Activated T-cell treated with anti-CD3 and anti-CD28 coated beads, Interleukin-2, amount 50 U/mL, for 24 hours (primary cell): ENCODE results near the gene POPDC3.
"Not testable (repeated sequence)": the region's sequence is repeated elsewhere in the genome, so short reads cannot be mapped to it uniquely, and the experiment has no call there.

Source experiments
- DNase-seq: peaks from one replicate; pipeline ENCODE4 v3.0.0-alpha.2; 2020
- H3K27ac Mint-ChIP-seq: 2 replicates; pipeline ENCODE4 v1.8.0; 2020; ENCODE audit warnings: mild to moderate bottlenecking, mixed read lengths
- H3K27me3 Mint-ChIP-seq: 2 replicates; pipeline ENCODE4 v1.8.0; 2020; ENCODE audit warnings: mixed read lengths
- H3K36me3 Mint-ChIP-seq: 2 replicates; pipeline ENCODE4 v1.8.0; 2020; ENCODE audit warnings: low read depth, mixed read lengths
- H3K4me1 Mint-ChIP-seq: 2 replicates; pipeline ENCODE4 v1.8.0; 2020; ENCODE audit warnings: low read depth, mixed read lengths
- H3K4me3 Mint-ChIP-seq: 2 replicates; pipeline ENCODE4 v1.8.0; 2020; ENCODE audit warnings: mild to moderate bottlenecking, moderate library complexity, mixed read lengths
- H3K9me3 Mint-ChIP-seq: 2 replicates; pipeline ENCODE4 v1.8.0; 2020; ENCODE audit warnings: mixed read lengths

Gene POPDC3

DNA sequence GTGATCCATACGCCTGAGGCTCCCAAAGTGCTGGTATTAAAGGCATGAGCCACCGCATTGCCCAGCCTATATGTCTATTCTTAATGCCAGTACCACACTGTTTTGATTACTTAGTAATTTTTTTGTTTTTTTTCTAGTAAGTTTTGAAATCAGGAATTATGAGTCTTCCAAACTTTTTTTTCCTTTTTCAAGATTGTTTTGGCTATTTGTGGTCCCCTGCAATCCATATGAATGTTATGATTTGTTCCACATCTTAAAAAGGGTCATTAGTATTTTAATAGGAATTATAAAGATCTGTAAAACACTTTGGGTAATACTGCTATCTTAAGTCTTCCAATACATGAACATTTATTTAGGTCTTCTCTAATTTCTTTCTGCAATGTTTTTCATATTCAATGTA lies 6.8 kb upstream of the POPDC3 start:
- H3K4me1 Mint-ChIP-seq: no peaks in the 10 kb centered on the region
- peaks cover 32% of the 10 kb centered on the region for H3K27me3 Mint-ChIP-seq
- no peak overlapping the region for H3K27ac Mint-ChIP-seq
- no peaks in the 10 kb centered on the region for H3K36me3 Mint-ChIP-seq
- no peak overlapping the region for H3K4me3 Mint-ChIP-seq
- DNase-seq: no peak
- H3K9me3 Mint-ChIP-seq: no peaks in the 10 kb centered on the region

DNA sequence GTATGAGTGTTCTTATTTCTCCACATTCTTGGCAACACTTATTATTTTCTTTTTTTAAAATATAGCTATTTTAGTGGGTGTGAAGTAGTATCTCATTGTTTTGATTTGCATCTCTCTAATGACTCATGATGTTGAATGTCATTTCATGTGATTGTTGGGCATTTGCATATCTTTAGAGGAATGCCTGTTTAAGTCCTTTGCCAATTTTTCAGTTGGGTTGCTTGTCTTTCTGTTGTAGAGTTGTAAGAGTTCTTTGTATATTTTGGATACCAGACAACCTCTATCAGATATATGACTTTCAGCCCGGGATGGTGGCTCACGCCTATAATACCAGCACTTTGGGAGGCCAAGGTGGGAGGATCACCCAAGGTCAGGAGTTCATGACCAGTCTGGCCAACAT lies 5.1 kb upstream of the POPDC3 start:
- Mint-ChIP-seq H3K9me3 (no peaks in the 10 kb centered on the region), H3K27ac (no peak overlapping the region), H3K4me3 (no peak overlapping the region), H3K27me3 (peaks cover 48% of the 10 kb centered on the region), H3K36me3 (no peaks in the 10 kb centered on the region), H3K4me1 (peaks cover 5% of the 10 kb centered on the region)
- DNase-seq: no peak

DNA sequence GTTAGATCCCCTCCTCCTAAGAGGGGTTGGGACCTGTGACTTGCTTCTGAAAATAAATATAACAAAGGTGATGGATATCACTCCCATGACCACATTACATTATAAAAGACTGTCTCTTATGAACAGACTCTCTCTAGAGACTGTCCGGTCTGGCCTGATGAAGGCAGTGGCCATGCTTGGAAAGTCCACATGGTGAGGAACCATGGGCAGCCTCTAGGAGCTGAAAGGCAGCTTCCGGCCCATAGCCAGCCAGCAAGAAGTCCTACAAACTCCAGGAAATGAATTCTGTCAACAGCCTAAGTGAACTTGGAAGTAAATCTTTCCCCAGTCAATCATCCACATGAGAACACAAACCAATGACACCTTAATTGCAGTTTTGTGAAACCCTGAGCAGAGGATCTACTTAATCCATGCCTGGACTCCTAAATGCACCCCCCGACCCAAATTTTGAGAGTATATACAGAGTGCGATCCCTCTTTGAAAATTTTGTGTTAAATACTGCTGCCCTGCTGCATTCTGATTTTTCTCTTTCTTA lies 2.2 kb upstream of the POPDC3 start:
- no peak for DNase-seq
- H3K36me3 Mint-ChIP-seq: no peaks in the 10 kb centered on the region
- no peak overlapping the region for H3K27ac Mint-ChIP-seq
- no peak overlapping the region for H3K4me3 Mint-ChIP-seq
- peaks cover 69% of the 10 kb centered on the region for H3K27me3 Mint-ChIP-seq
- no peaks in the 10 kb centered on the region for H3K9me3 Mint-ChIP-seq
- H3K4me1 Mint-ChIP-seq: peaks cover 6% of the 10 kb centered on the region

DNA sequence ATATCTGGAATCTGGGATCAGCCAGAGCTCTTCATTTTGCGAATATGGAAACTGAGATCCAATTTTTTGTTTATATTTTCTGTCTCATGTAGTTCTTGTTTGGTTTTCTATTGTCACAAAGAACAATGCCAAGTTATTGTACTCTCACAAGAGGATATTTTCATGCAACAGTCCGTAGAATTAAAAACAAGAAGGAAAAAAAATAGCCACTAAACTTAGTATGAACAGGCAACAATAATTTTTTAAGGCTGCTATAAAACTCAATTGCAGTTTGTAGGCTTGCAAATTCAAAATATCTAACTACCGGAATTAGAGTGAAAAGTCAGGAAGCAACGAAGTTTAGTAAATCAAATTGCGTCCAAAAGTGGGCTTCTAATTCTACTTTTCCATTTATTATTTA lies 1.2 kb downstream of the POPDC3 start:
- Mint-ChIP-seq H3K36me3 (no peaks in the 10 kb centered on the region), H3K27ac (no peak overlapping the region), H3K4me1 (peaks cover 6% of the 10 kb centered on the region), H3K9me3 (no peaks in the 10 kb centered on the region), H3K4me3 (no peak overlapping the region), H3K27me3 (peaks cover 72% of the 10 kb centered on the region)
- no peak for DNase-seq

DNA sequence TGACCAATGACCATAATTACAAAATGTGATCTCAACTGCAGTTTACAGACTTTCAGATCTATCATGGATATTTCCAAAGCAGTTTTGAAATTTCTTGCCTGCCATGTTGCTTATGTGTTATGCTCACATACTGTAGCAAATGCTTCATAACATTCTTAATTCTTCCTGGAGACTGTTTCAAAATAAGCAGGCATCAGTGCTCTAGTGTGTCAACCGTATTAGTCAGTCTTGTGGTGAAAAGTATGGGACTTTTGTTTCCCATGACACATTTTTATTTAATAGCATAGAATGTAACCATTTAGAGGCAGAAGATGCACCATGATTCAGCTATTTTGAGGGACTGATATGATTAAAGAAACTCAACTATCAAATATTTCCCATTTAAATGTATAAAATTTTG lies 1.7 kb downstream of the POPDC3 start:
- H3K36me3 Mint-ChIP-seq: no peaks in the 10 kb centered on the region
- H3K27ac Mint-ChIP-seq: no peak overlapping the region
- peaks cover 6% of the 10 kb centered on the region for H3K4me1 Mint-ChIP-seq
- peaks cover 73% of the 10 kb centered on the region for H3K27me3 Mint-ChIP-seq
- DNase-seq: no peak
- H3K9me3 Mint-ChIP-seq: no peaks in the 10 kb centered on the region
- H3K4me3 Mint-ChIP-seq: no peak overlapping the region

DNA sequence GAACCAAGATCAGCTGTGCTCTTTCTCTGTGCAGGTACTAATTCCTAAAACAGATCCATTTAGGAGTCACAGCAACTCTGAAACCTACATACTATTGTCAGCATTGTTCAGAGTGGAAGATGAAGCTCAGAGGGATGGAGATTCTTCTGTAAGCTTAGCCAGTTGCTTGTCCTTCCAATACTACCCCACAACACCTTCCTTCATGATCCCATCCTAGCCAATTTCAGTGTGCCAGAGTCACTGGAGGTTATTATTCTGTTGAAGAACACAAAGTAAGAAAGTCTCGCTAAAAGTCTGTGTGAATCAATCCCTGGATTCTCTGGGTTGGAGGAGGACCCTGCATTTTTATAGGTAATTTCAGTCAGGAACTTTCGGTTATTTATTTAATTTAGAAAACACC lies 2.3 kb downstream of the POPDC3 start:
- Mint-ChIP-seq H3K27me3 (peaks cover 69% of the 10 kb centered on the region), H3K4me3 (no peak overlapping the region)

DNA sequence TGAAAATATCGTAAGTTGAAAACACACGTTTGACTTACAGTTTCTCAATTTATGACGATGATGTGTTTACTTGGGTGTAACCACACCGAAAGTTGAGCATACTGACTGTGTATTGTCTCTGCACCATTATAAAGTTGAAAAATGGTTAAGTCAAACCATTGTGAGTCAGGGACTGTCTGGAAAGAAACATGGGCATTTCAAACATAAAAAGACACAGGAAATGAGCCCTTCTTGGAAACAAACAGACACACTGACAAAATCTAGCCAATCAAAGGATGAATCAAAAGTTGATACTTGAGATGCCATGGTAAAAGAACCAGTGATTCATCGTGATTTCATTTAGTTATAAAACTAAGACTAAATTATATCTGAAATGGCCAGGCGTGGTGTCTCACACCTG lies 5.3 kb downstream of the POPDC3 start:
- H3K36me3 Mint-ChIP-seq: no peaks in the 10 kb centered on the region
- H3K9me3 Mint-ChIP-seq: no peaks in the 10 kb centered on the region
- DNase-seq: no peak
- no peak overlapping the region for H3K4me3 Mint-ChIP-seq
- peaks cover 62% of the 10 kb centered on the region for H3K27me3 Mint-ChIP-seq
- no peak overlapping the region for H3K27ac Mint-ChIP-seq
- peaks cover 2% of the 10 kb centered on the region for H3K4me1 Mint-ChIP-seq

More for the DNA sequence above, 2.3 kb downstream of the POPDC3 start:
- H3K9me3 Mint-ChIP-seq: no peaks in the 10 kb centered on the region
- H3K36me3 Mint-ChIP-seq: no peaks in the 10 kb centered on the region
- no peak for DNase-seq
- no peak overlapping the region for H3K27ac Mint-ChIP-seq
- peaks cover 6% of the 10 kb centered on the region for H3K4me1 Mint-ChIP-seq

DNA sequence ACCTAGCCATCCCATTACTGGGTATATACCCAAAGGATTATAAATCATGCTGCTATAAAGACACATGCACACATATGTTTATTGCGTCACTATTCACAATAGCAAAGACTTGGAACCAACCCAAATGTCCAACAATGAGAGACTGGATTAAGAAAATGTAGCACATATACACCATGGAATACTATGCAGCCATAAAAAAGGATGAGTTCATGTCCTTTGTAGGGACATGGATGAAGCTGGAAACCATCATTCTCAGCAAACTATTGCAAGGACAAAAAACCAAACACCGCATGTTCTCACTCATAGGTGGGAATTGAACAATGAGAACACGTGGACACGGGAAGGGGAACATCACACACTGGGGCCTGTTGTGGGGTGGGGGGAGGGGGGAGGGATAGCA lies 7.3 kb downstream of the POPDC3 start:
- not testable (repeated sequence) for H3K4me1 Mint-ChIP-seq, H3K27ac Mint-ChIP-seq, H3K36me3 Mint-ChIP-seq, H3K4me3 Mint-ChIP-seq, DNase-seq, H3K9me3 Mint-ChIP-seq
- peaks cover 57% of the 10 kb centered on the region for H3K27me3 Mint-ChIP-seq

DNA sequence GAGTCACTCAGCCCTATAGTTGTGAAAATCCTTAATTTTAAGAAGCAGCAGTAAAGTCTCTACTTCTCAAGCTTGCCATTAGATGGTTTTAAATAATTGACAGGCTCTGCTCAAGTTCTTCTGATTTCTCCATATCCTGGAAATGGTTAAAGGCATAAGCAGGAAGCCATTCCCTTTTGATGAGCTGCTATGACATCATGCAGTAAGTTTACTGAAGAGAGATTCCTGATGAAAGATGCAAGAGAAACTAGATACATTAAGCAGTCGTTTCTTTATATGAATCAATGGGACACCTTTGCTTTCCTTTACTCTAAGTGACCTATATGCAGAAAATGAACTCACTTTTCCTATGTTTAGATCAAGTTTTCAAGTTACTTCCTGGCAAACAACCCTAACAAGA lies 9.8 kb downstream of the POPDC3 start:
- no peaks in the 10 kb centered on the region for H3K4me1 Mint-ChIP-seq
- H3K27ac Mint-ChIP-seq: no peak overlapping the region
- peaks cover 66% of the 10 kb centered on the region for H3K27me3 Mint-ChIP-seq
- H3K4me3 Mint-ChIP-seq: no peak overlapping the region
- H3K36me3 Mint-ChIP-seq: no peaks in the 10 kb centered on the region
- H3K9me3 Mint-ChIP-seq: no peaks in the 10 kb centered on the region
- DNase-seq: no peak

DNA sequence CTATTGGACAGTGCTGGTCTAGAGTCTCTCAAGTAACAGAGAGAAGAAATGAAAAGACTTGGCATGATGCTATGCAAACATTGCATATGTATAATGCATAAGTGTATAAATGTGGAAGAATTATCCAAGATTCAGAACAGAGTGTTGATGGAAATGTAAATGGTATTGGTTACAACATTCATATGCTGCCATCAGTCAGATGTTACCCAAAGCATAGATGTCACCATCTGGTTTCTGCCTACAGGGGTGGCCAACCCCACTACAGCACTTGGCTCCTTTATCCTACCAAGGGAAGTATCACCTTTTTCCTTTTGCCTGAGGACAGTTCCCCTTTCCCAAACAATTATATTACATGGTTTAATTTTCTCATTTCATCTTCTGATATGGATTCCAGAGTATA lies 11.9 kb downstream of the POPDC3 start:
- Mint-ChIP-seq H3K27me3 (peaks cover 60% of the 10 kb centered on the region), H3K4me1 (no peaks in the 10 kb centered on the region), H3K36me3 (no peaks in the 10 kb centered on the region), H3K27ac (no peak overlapping the region), H3K4me3 (no peak overlapping the region), H3K9me3 (no peaks in the 10 kb centered on the region)
- DNase-seq: no peak

DNA sequence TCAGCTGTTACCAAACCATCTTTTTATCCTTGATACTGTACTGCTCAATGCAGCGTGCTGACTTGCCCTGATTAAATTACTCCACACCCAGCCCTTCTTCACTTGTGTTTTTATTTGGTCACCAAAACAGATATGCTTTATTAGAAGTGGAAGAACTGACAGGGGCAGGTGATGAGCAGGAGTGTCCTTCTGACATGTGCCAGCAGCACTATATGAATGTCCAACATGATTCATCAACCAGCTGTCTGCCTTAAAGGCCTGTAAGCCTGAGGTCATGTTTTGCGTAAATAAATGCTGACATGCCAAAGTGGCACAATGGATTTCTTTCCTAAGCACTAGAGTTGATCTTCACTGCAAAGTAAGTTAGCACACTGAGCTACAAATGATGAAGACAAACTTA lies 15.4 kb downstream of the POPDC3 start:
- no peaks in the 10 kb centered on the region for H3K36me3 Mint-ChIP-seq
- no peak overlapping the region for H3K27ac Mint-ChIP-seq
- no peaks in the 10 kb centered on the region for H3K9me3 Mint-ChIP-seq
- H3K4me3 Mint-ChIP-seq: no peak overlapping the region
- peaks cover 57% of the 10 kb centered on the region for H3K27me3 Mint-ChIP-seq
- no peak for DNase-seq
- no peaks in the 10 kb centered on the region for H3K4me1 Mint-ChIP-seq

DNA sequence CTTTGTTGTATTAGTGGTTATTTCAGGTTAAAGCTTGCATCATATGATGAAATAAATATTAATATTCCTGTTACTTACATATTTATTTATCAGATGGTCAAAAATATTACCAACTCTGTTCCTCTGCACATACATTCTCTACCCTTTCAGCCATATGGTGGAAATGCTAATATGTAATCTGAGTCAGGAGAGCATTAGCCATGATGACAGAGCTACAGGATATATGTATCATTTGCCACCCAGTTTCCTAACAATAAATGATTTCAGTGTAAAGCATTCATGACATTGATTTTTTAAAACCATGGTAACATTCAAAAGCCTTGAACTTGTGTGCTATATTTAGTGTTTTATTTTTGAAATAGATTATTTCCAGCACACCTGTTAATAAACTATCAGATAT lies 16.6 kb downstream of the POPDC3 start:
- Mint-ChIP-seq H3K9me3 (no peaks in the 10 kb centered on the region), H3K4me1 (no peaks in the 10 kb centered on the region), H3K27ac (no peak overlapping the region), H3K36me3 (no peaks in the 10 kb centered on the region), H3K27me3 (peaks cover 52% of the 10 kb centered on the region), H3K4me3 (no peak overlapping the region)
- no peak for DNase-seq

DNA sequence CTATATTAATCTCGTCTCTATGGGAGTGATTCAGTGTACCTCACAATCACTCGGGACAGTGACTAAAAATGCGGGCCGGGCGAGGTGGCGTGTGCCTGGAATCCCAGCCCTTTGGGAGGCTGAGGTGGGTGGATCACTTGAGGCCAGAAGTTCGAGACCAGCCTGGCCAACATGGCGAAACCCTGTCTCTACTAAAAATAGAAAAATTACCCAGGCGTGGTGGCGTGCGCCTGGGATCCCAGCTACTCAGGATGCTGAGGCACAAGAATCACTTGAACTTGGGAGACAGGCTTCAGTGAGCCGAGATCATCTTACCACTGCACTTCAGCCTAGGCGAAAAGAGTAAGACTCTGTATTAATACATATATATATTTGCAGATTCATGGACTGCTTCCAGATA lies 17.4 kb downstream of the POPDC3 start:
- no peaks in the 10 kb centered on the region for H3K36me3 Mint-ChIP-seq
- peaks cover 50% of the 10 kb centered on the region for H3K27me3 Mint-ChIP-seq
- H3K9me3 Mint-ChIP-seq: no peaks in the 10 kb centered on the region
- no peaks in the 10 kb centered on the region for H3K4me1 Mint-ChIP-seq
- no peak overlapping the region for H3K27ac Mint-ChIP-seq
- H3K4me3 Mint-ChIP-seq: no peak overlapping the region
- no peak for DNase-seq

DNA sequence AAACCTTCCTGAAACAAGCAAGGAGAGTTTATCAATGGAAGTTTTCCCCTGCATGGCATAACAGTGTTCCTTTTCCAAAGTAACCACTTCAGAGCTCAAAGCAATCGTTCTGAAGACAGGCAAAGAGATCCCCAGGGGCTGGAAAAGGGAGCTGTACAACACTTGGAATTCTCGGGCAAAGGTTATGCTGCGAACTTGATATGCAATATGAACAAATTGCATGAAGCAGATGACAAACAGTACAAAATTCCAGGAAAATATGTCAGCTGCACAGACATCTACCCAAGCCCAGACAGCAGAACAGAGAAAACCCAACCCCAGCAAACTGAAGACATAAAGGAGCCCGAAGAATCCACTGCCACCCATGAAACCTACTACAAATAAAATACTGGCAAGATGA lies 18.4 kb downstream of the POPDC3 start:
- no peak for DNase-seq
- Mint-ChIP-seq H3K36me3 (no peaks in the 10 kb centered on the region), H3K27ac (no peak overlapping the region), H3K27me3 (peaks cover 43% of the 10 kb centered on the region), H3K9me3 (no peaks in the 10 kb centered on the region), H3K4me1 (no peaks in the 10 kb centered on the region), H3K4me3 (no peak overlapping the region)

DNA sequence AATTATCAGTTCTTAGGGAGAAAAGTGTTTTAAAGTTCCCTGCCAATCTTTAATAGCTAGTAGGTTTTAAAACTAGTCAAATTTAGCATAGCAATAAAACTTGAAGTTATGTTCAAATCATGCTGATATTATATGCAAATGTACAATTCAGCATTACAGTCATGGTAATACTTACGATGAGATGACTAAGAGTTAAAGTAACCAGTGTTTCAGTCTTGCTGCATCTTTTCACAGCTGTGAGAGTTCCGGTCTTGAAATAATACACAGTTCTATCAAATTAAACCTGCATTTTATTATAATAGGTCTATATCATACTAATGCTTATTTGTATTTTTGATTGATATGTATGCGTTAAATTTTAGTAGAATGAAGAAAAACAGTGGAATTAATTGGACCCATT lies 26.1 kb downstream of the POPDC3 start:
- H3K9me3 Mint-ChIP-seq: no peaks in the 10 kb centered on the region

DNA sequence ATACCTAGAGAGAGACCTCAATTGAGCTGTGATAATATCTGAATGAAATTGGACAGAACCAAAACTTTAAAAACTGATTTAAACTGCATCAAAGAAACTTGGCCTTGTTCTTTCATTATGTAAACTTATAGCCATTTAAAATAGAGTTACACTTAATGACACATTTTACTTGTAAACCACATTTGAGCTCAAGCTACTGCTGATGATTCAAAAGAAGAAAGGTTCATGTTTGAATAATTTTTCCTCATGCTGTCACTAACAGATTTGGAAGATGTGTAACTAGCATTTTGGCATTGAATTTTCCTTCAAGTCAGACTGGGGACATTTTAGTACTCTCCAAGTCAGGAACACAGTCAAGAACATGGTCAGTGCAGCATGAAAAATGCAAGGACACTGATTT lies 26.9 kb downstream of the POPDC3 start:
- Mint-ChIP-seq H3K4me1 (peaks cover 5% of the 10 kb centered on the region), H3K4me3 (no peak overlapping the region), H3K9me3 (no peaks in the 10 kb centered on the region), H3K36me3 (no peaks in the 10 kb centered on the region), H3K27ac (no peak overlapping the region), H3K27me3 (peaks cover 15% of the 10 kb centered on the region)
- no peak for DNase-seq

More for the DNA sequence above, 26.1 kb downstream of the POPDC3 start:
- no peak for DNase-seq
- H3K36me3 Mint-ChIP-seq: no peaks in the 10 kb centered on the region
- peaks cover 21% of the 10 kb centered on the region for H3K27me3 Mint-ChIP-seq
- H3K27ac Mint-ChIP-seq: no peak overlapping the region
- no peak overlapping the region for H3K4me3 Mint-ChIP-seq
- peaks cover 5% of the 10 kb centered on the region for H3K4me1 Mint-ChIP-seq
